Endothelial cell of umbilical vein (primary cell): ENCODE results near the gene ABHD14A. TPM values are rescaled to one million over a fixed set of nuclear protein-coding genes. Genes with fewer than 3 reads are reported as not detected.

Source experiments
- BruUV-seq: library from RNA; stranded (reverse); fragments of 400-500 nt; replicated peaks from 2 replicates; lab custom pipeline; 2021; lab: Mats Ljungman, UMichigan
- CTCF ChIA-PET: fragments of 300-600, 350-600 bp; sonication (Branson Sonifier 250); formaldehyde crosslinking; loops from one replicate; lab custom pipeline; 2021; ENCODE audit warnings: antibody characterized with exemption, inconsistent platforms; lab: Charles Lee
- POLR2A ChIA-PET: fragments of 300-600, 350-600 bp; sonication (Branson Sonifier 250); formaldehyde crosslinking; loops from one replicate; lab custom pipeline; 2021; ENCODE audit warnings: antibody characterized with exemption, inconsistent platforms; lab: Charles Lee
- DNase-seq: peaks from one replicate; pipeline ENCODE4 v3.0.0-alpha.2; 2011; ENCODE audit warnings: low read depth, low spot score
- FAIRE-seq: peaks from 2 replicates; lab custom pipeline; 2011; peaks lifted over from hg19 to GRCh38; lab: Jason Lieb, UNC
- H2AFZ ChIP-seq: 2 replicates; pipeline ENCODE4 v1.6.0; 2012; ENCODE audit warnings: low read depth, low read length, control low read depth, inconsistent platforms
- H3K27ac ChIP-seq: 2 replicates; pipeline ENCODE4 v1.5.1; 2011; ENCODE audit warnings: low read depth, mild to moderate bottlenecking, control low read depth, low read length, moderate library complexity; ENCODE audit not compliant: insufficient read depth
- H3K27me3 ChIP-seq, 2 experiments: 2 replicates each; pipeline versions ENCODE4 v1.6.0 to v1.6.1; 2011; ENCODE audit warnings: low read length in 2 of 2, mixed read lengths in 1 of 2; ENCODE audit not compliant: control insufficient read depth in 2 of 2, insufficient read depth in 2 of 2
- H3K36me3 ChIP-seq, 2 experiments: 2 replicates in 1 of 2; 3 replicates in 1 of 2; pipeline ENCODE4 v1.5.1; 2011; ENCODE audit warnings: low read length in 2 of 2, mild to moderate bottlenecking in 1 of 2, moderate library complexity in 1 of 2; ENCODE audit not compliant: control insufficient read depth in 2 of 2, insufficient read depth in 2 of 2; ENCODE audit errors: extremely low read depth in 1 of 2
- H3K4me1 ChIP-seq: 3 replicates; pipeline ENCODE4 v1.5.1; 2011; ENCODE audit warnings: mild to moderate bottlenecking, low read length; ENCODE audit not compliant: control insufficient read depth, insufficient read depth; ENCODE audit errors: extremely low read depth
- H3K4me2 ChIP-seq: 2 replicates; pipeline ENCODE4 v1.6.1; 2011; ENCODE audit warnings: low read length, control low read depth, mixed read lengths; ENCODE audit not compliant: insufficient read depth
- H3K4me3 ChIP-seq, 3 experiments: fragments of 200-600 bp in 1 of 3; sonication (generic), shearing (Covaris generic) in 1 of 3; replicated peaks in 1 of 3; 2 replicates each; pipeline ENCODE4 v1.5.1; 2011 to 2016; ENCODE audit warnings: control low read depth in 3 of 3, low read length in 3 of 3, mild to moderate bottlenecking in 2 of 3, inconsistent platforms in 1 of 3, low read depth in 1 of 3, moderate library complexity in 1 of 3; ENCODE audit not compliant: insufficient read depth in 1 of 3
- H3K79me2 ChIP-seq: 2 replicates; pipeline ENCODE4 v1.6.0; 2012; ENCODE audit warnings: low read length, inconsistent platforms; ENCODE audit not compliant: control insufficient read depth, insufficient read depth
- H3K9ac ChIP-seq: replicated peaks from 2 replicates; pipeline ENCODE3; 2011; ENCODE audit warnings: low read length, control low read depth; ENCODE audit not compliant: insufficient read depth; ENCODE audit errors: extremely low read depth
- H3K9me1 ChIP-seq: replicated peaks from 3 replicates; pipeline ENCODE4 v1.6.0; 2011; ENCODE audit warnings: mild to moderate bottlenecking, low read length; ENCODE audit not compliant: control insufficient read depth, insufficient read depth; ENCODE audit errors: extremely low read depth
- H3K9me3 ChIP-seq: replicated peaks from 2 replicates; pipeline ENCODE4 v1.5.1; 2012; ENCODE audit warnings: low read length, inconsistent platforms; ENCODE audit not compliant: control insufficient read depth, insufficient read depth
- H4K20me1 ChIP-seq: replicated peaks from 2 replicates; pipeline ENCODE3; 2011; ENCODE audit warnings: mild to moderate bottlenecking, low read length; ENCODE audit not compliant: control insufficient read depth, insufficient read depth; ENCODE audit errors: extremely low read depth
- CTCF ChIP-seq, 2 donors: IDR thresholded peaks; 1 replicate in 1 of 2; 2 replicates in 1 of 2; pipeline ENCODE4 v1.5.1; 2011; ENCODE audit warnings: low read length in 2 of 2, mild to moderate bottlenecking in 2 of 2, moderate library complexity in 2 of 2, control low read depth in 1 of 2, inconsistent platforms in 1 of 2, low read depth in 1 of 2; ENCODE audit not compliant: insufficient read depth in 1 of 2; ENCODE audit errors: extremely low read depth in 1 of 2
- EZH2 ChIP-seq: IDR thresholded peaks from 2 replicates; pipeline ENCODE4 v1.6.1; 2012; ENCODE audit warnings: borderline replicate concordance, low read depth, mild to moderate bottlenecking, moderate library complexity, low read length, inconsistent platforms; ENCODE audit not compliant: severe bottlenecking
- FOS ChIP-seq: IDR thresholded peaks from 2 replicates; pipeline ENCODE4 v1.6.1; 2011; ENCODE audit warnings: mild to moderate bottlenecking, low read length, moderate library complexity, borderline replicate concordance; ENCODE audit not compliant: insufficient read depth
- POLR2A ChIP-seq: IDR thresholded peaks from 2 replicates; pipeline ENCODE4 v1.6.1; 2012; ENCODE audit warnings: low read depth, mild to moderate bottlenecking, control low read depth, low read length
- dilution Hi-C: fragments of 300-500 bp; cut with MboI; formaldehyde crosslinking; loops from one replicate; pipeline ENCODE4 v1.15.0; 2019; ENCODE audit warnings: low sequenced_read_pairs; ENCODE audit not compliant: extremely low pct_ligation_motif_present
- intact Hi-C: fragments of 100-400 bp; cut with micrococcal nuclease; formaldehyde crosslinking; loops from one replicate; pipeline ENCODE4 v1.10.0; 2022
- polyA plus RNA-seq, 4 experiments: library from polyadenylated mRNA; depleted of rRNA in 3 of 4; stranded (reverse) in 3 of 4; unstranded in 1 of 4; fragments of >200 nt; gene quantifications; 2 replicates each; pipeline versions ENCODE4 v1.2.1 to v1.2.3, GENCODE V29; 2011 to 2012; ENCODE audit warnings: missing spikeins in 1 of 4
- total RNA-seq: library from RNA; stranded (reverse); gene quantifications from 2 replicates; pipeline ENCODE4 v1.2.3, GENCODE V29; 2021

The ABHD14A gene
- total and polyA plus RNA-seq, 2 donors (not counting 3 experiments of a cell fraction or from before 2014, with no cell fraction given): 6.6 to 23.7 TPM

GRCh38 chr3:51966922-51967383 is 7.9 kb upstream of the ABHD14A start:
- ChIA-PET POLR2A (no interaction called here), CTCF (interaction anchor here (3.4 to 3.5 kb wide), 2 partner anchors 9 to 15 kb away, joined by 13 to 14 read pairs; partner anchors contain the start of gene ACY1)
- Histone ChIP-seq H3K9me3 (no peaks in the 10 kb centered on the region), H3K4me3 (peak overlapping the region; percentile 37 to 75 (median 68)), H3K9me1 (no peaks in the 10 kb centered on the region), H3K27me3 (no peaks in the 10 kb centered on the region), H3K9ac (peak overlapping the region; percentile 89), H3K79me2 (no peaks in the 10 kb centered on the region), H3K27ac (peak overlapping the region; percentile 59), H4K20me1 (no peaks in the 10 kb centered on the region), H3K36me3 (no peaks in the 10 kb centered on the region), H2AFZ (peak overlapping the region; percentile 87), H3K4me2 (peak overlapping the region; percentile 83), H3K4me1 (peaks cover 4% of the 10 kb centered on the region)
- no TSS peak for BruUV-seq
- dilution Hi-C loops: no loop called here
- TF ChIP-seq FOS: no peak
- no peak for TF ChIP-seq POLR2A
- no peak for TF ChIP-seq CTCF (IDR thresholded peaks at IDR 0.05; ENCODE audit: extremely low read depth in 1 of 2, insufficient read depth in 1 of 2, low read depth in 1 of 2, low read length in 2 of 2)
- TF ChIP-seq EZH2: no peak
- DNase-seq: no peak
- intact Hi-C loops: loop anchor here (1.0 kb wide), 2 partner anchors 11 to 25 kb away; partner anchors contain the start of gene PARP3
- peak; percentile 55 for FAIRE-seq
